ENCODE measurements around the gene VAV1. TPM values are rescaled to one million over a fixed set of nuclear protein-coding genes. Genes with fewer than 3 reads are reported as not detected.
A peak's percentile ranks its signal among the peaks of the same experiment; 100 is the strongest.

The VAV1 gene
- polyA plus RNA-seq, 2 of the 4 experiments (the other 2 are of a cell fraction) = 5.6 to 7.5 TPM

DNA sequence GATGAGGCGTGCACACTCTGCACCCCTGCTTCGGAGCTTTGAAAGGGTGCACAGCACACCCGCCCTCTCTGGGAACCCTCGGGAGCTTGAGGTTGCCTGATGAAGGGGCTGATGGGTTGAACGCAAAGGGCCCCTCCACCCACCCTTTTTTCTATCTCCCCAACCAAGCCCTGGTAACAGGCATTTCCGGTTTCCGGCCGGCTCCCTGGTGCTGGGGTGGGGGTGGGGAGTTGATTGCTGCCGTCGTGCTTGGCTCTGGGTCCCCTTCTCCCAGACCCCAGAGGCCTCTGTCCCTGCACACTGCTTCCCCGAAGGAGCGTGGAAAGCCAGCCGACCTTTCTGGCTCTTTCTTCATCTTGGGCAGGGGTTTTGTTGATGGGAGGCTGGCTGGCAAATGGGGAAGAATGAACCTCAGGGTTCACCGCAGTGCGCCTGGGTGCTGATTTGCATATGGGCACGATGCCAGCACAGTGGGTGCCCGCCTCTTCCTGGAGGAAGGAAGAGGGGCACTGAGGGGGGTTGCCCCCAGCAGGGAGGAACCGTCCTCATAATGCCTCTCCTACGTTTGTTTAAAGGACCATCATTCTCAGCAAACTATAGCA is 29.1 kb downstream of the VAV1 start:
- peak overlapping the region; percentile 92 for H3K4me2 ChIP-seq
- H3K9me3 ChIP-seq = no peaks in the 10 kb centered on the region
- ATAC-seq (peak; percentile 78 to 90), FAIRE-seq (no peak), DNase-seq (ENCODE audit: low read depth in 1 of 2, low spot score in 1 of 2) (peak; percentile 53 to 87)
- peaks cover 24% of the 10 kb centered on the region for H3K4me1 ChIP-seq
- ChIA-PET CTCF (interaction anchor here (1.1 to 1.6 kb wide), 6 partner anchors 10 to 63 kb away, joined by 3 to 10 read pairs (median 5); partner anchors contain the start of genes GPR108 and VAV1), POLR2A (interaction anchor here (0.6 to 3.3 kb wide), 9 partner anchors 10 to 1509 kb away, joined by 3 to 19 read pairs (median 5); partner anchors contain the start of genes GPR108, SH2D3A and TNFSF9)
- peak overlapping the region; percentile 44 for H3K4me3 ChIP-seq
- peak overlapping the region; percentile 92 to 100 for H3K27ac ChIP-seq
- no peak for TF ChIP-seq CBX8 (IDR thresholded peaks at IDR 0.05)
- no peak for TF ChIP-seq EHMT2 (IDR thresholded peaks at IDR 0.05; ENCODE audit: low read depth)
- TF ChIP-seq, protein P1, sequence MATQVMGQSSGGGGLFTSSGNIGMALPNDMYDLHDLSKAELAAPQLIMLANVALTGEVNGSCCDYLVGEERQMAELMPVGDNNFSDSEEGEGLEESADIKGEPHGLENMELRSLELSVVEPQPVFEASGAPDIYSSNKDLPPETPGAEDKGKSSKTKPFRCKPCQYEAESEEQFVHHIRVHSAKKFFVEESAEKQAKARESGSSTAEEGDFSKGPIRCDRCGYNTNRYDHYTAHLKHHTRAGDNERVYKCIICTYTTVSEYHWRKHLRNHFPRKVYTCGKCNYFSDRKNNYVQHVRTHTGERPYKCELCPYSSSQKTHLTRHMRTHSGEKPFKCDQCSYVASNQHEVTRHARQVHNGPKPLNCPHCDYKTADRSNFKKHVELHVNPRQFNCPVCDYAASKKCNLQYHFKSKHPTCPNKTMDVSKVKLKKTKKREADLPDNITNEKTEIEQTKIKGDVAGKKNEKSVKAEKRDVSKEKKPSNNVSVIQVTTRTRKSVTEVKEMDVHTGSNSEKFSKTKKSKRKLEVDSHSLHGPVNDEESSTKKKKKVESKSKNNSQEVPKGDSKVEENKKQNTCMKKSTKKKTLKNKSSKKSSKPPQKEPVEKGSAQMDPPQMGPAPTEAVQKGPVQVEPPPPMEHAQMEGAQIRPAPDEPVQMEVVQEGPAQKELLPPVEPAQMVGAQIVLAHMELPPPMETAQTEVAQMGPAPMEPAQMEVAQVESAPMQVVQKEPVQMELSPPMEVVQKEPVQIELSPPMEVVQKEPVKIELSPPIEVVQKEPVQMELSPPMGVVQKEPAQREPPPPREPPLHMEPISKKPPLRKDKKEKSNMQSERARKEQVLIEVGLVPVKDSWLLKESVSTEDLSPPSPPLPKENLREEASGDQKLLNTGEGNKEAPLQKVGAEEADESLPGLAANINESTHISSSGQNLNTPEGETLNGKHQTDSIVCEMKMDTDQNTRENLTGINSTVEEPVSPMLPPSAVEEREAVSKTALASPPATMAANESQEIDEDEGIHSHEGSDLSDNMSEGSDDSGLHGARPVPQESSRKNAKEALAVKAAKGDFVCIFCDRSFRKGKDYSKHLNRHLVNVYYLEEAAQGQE (IDR thresholded peaks at IDR 0.05) = no peak
- no peak for TF ChIP-seq ESRRA (IDR thresholded peaks at IDR 0.05; ENCODE audit: borderline replicate concordance, low read length)
- no peak for TF ChIP-seq FOSB (CRISPR knock-in tag; IDR thresholded peaks at IDR 0.05)
- TF ChIP-seq MYC (IDR thresholded peaks at IDR 0.05; ENCODE audit: borderline replicate concordance, low read length) = no peak
- no peak for TF ChIP-seq TFCP2L1 (CRISPR knock-in tag; IDR thresholded peaks at IDR 0.05)
- TF ChIP-seq CEBPB (IDR thresholded peaks at IDR 0.05) = no peak
- no peak for TF ChIP-seq GATA3 (IDR thresholded peaks at IDR 0.05; ENCODE audit: borderline replicate concordance)
- TF ChIP-seq, protein P2, sequence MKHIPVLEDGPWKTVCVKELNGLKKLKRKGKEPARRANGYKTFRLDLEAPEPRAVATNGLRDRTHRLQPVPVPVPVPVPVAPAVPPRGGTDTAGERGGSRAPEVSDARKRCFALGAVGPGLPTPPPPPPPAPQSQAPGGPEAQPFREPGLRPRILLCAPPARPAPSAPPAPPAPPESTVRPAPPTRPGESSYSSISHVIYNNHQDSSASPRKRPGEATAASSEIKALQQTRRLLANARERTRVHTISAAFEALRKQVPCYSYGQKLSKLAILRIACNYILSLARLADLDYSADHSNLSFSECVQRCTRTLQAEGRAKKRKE (CRISPR knock-in tag; IDR thresholded peaks at IDR 0.05; ENCODE audit: low read depth) = no peak
- TF ChIP-seq, protein P3, sequence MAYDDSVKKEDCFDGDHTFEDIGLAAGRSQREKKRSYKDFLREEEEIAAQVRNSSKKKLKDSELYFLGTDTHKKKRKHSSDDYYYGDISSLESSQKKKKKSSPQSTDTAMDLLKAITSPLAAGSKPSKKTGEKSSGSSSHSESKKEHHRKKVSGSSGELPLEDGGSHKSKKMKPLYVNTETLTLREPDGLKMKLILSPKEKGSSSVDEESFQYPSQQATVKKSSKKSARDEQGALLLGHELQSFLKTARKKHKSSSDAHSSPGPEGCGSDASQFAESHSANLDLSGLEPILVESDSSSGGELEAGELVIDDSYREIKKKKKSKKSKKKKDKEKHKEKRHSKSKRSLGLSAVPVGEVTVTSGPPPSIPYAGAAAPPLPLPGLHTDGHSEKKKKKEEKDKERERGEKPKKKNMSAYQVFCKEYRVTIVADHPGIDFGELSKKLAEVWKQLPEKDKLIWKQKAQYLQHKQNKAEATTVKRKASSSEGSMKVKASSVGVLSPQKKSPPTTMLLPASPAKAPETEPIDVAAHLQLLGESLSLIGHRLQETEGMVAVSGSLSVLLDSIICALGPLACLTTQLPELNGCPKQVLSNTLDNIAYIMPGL (CRISPR knock-in tag; IDR thresholded peaks at IDR 0.05; ENCODE audit: borderline replicate concordance) = no peak
- TF ChIP-seq POLR2A (IDR thresholded peaks at IDR 0.05; ENCODE audit: low read length) = peak; percentile 8; the same call in 1 of the 2 replicates
- no peak for TF ChIP-seq HEYL (CRISPR knock-in tag; IDR thresholded peaks at IDR 0.05)
- peak in 1 of 2 experiments; percentile 16; a peak in 1 of 5 replicates for TF ChIP-seq JUN (IDR thresholded peaks at IDR 0.05)
- TF ChIP-seq MAFK (IDR thresholded peaks at IDR 0.05; ENCODE audit: partially characterized antibody) = no peak
- no peak for TF ChIP-seq PHF8 (IDR thresholded peaks at IDR 0.05; ENCODE audit: borderline replicate concordance, low read depth)
- TF ChIP-seq CHD2 (IDR thresholded peaks at IDR 0.05; ENCODE audit: low read length, partially characterized antibody) = peak; percentile 25
- no peak for TF ChIP-seq HOXB13 (CRISPR knock-in tag; IDR thresholded peaks at IDR 0.05; ENCODE audit: low read depth)
- no peak for TF ChIP-seq JUNB (IDR thresholded peaks at IDR 0.05)
- TF ChIP-seq ZFP36 (IDR thresholded peaks at IDR 0.05; ENCODE audit: borderline replicate concordance, partially characterized antibody) = peak; percentile 52
- peak; percentile 17; the same call in 1 of the 2 replicates for TF ChIP-seq RARB (CRISPR knock-in tag; IDR thresholded peaks at IDR 0.05)
- TF ChIP-seq ZC3H11A (IDR thresholded peaks at IDR 0.05) = no peak
- no peak for TF ChIP-seq ZNF302 (CRISPR knock-in tag; IDR thresholded peaks at IDR 0.05)
- no peak for TF ChIP-seq EP300 (IDR thresholded peaks at IDR 0.05)
- TF ChIP-seq, protein P4, sequence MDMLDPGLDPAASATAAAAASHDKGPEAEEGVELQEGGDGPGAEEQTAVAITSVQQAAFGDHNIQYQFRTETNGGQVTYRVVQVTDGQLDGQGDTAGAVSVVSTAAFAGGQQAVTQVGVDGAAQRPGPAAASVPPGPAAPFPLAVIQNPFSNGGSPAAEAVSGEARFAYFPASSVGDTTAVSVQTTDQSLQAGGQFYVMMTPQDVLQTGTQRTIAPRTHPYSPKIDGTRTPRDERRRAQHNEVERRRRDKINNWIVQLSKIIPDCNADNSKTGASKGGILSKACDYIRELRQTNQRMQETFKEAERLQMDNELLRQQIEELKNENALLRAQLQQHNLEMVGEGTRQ (IDR thresholded peaks at IDR 0.05) = no peak
- no peak for TF ChIP-seq BHLHE40 (IDR thresholded peaks at IDR 0.05; ENCODE audit: low read depth, low read length)
- no peak for TF ChIP-seq NPAS2 (CRISPR knock-in tag; IDR thresholded peaks at IDR 0.05; ENCODE audit: borderline replicate concordance)
- TF ChIP-seq, protein P5, sequence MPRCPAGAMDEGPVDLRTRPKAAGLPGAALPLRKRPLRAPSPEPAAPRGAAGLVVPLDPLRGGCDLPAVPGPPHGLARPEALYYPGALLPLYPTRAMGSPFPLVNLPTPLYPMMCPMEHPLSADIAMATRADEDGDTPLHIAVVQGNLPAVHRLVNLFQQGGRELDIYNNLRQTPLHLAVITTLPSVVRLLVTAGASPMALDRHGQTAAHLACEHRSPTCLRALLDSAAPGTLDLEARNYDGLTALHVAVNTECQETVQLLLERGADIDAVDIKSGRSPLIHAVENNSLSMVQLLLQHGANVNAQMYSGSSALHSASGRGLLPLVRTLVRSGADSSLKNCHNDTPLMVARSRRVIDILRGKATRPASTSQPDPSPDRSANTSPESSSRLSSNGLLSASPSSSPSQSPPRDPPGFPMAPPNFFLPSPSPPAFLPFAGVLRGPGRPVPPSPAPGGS (IDR thresholded peaks at IDR 0.05) = no peak
- TF ChIP-seq, protein P6, sequence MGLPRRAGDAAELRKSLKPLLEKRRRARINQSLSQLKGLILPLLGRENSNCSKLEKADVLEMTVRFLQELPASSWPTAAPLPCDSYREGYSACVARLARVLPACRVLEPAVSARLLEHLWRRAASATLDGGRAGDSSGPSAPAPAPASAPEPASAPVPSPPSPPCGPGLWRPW (IDR thresholded peaks at IDR 0.05) = no peak
- TF ChIP-seq, protein P7, sequence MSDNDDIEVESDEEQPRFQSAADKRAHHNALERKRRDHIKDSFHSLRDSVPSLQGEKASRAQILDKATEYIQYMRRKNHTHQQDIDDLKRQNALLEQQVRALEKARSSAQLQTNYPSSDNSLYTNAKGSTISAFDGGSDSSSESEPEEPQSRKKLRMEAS (IDR thresholded peaks at IDR 0.05) = no peak
- no peak for TF ChIP-seq CBX2 (IDR thresholded peaks at IDR 0.05; ENCODE audit: borderline replicate concordance, low read depth)
- 2% methylated on average over 12 of the region's 19 CpGs for WGBS (ENCODE audit: missing lambda C conversion rate)

Data from A549 (cell line).